Measurements from ENCODE around the gene OPRM1.

Gene OPRM1

DNA sequence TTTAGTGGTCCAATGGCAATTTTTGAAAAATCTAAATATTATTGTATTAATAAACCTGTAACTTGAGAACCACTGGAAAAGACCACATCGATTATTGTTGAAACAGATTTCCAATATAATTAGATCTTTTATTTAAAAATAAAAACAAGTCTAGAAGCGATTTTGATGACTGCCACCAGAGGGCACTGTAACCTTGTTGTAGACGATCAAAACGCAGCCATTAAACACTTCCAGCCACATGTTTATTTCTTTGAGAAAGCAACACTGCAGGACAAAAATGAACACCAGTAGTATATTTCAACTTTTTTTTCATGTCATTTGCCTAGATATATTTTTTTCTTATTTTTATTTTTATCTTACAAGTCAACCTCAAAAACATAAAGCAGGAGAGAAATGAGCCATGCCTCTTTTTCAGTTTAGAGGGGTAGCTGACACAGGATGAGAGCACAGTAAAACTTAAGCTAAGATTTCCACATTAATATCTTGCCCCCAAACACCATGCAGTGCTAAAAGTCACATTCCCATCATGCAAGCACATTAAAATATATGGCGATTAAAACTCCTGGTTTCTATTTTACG lies 115.4 kb downstream of the OPRM1 start:
- H3K23ac ChIP-seq (ENCODE audit: low read length in 2 of 2): no peak overlapping the region
- 40% methylated on average over 5 of the region's 6 CpGs for WGBS
- H2BK12ac ChIP-seq (ENCODE audit: low read length in 2 of 2): no peak overlapping the region
- no peaks in the 10 kb centered on the region for H3K9me3 ChIP-seq (ENCODE audit: control insufficient read depth, low read length)
- H3K9ac ChIP-seq (ENCODE audit: low read length): no peak overlapping the region
- DNase-seq: peak; percentile 69
- no peak overlapping the region for H3K18ac ChIP-seq (ENCODE audit: low read depth in 1 of 2, low read length in 2 of 2)
- H3K4ac ChIP-seq (ENCODE audit: low read depth in 1 of 2, low read length in 2 of 2): no peak overlapping the region
- no peak overlapping the region for H2BK15ac ChIP-seq (ENCODE audit: low read depth, poor library complexity, severe bottlenecking)
- H2AFZ ChIP-seq (ENCODE audit: low read depth, low read length): no peak overlapping the region
- no peak overlapping the region for H3K14ac ChIP-seq (ENCODE audit: low read length in 2 of 2)
- H3K27me3 ChIP-seq (ENCODE audit: control insufficient read depth in 1 of 2, insufficient read depth in 1 of 2, low read length in 2 of 2): no peaks in the 10 kb centered on the region
- H3K4me2 ChIP-seq (ENCODE audit: low read length, poor library complexity, severe bottlenecking): no peak overlapping the region
- no peaks in the 10 kb centered on the region for H3K79me1 ChIP-seq (replicated peaks; ENCODE audit: low read length, poor library complexity, severe bottlenecking)
- no peak overlapping the region for H3K27ac ChIP-seq (ENCODE audit: low read length, poor library complexity, severe bottlenecking)
- no peaks in the 10 kb centered on the region for H3K36me3 ChIP-seq (ENCODE audit: control insufficient read depth in 1 of 2, insufficient read depth in 2 of 2, low read depth in 1 of 2, low read length in 2 of 2)
- H2BK5ac ChIP-seq (ENCODE audit: low read depth, low read length, poor library complexity, severe bottlenecking): no peak overlapping the region
- no peak overlapping the region for H4K91ac ChIP-seq (ENCODE audit: low read length)
- no peak overlapping the region for H4K8ac ChIP-seq (ENCODE audit: low read length)
- peaks cover 3% of the 10 kb centered on the region for H3K4me1 ChIP-seq (ENCODE audit: control insufficient read depth, insufficient read depth, low read depth, low read length)
- H2AK5ac ChIP-seq (ENCODE audit: low read length, severe bottlenecking): no peak overlapping the region
- no peak overlapping the region for H2BK120ac ChIP-seq (ENCODE audit: low read depth, low read length)
- no peak overlapping the region for H3K4me3 ChIP-seq (ENCODE audit: insufficient read depth in 1 of 2, low read depth in 1 of 2, low read length in 2 of 2)

DNA sequence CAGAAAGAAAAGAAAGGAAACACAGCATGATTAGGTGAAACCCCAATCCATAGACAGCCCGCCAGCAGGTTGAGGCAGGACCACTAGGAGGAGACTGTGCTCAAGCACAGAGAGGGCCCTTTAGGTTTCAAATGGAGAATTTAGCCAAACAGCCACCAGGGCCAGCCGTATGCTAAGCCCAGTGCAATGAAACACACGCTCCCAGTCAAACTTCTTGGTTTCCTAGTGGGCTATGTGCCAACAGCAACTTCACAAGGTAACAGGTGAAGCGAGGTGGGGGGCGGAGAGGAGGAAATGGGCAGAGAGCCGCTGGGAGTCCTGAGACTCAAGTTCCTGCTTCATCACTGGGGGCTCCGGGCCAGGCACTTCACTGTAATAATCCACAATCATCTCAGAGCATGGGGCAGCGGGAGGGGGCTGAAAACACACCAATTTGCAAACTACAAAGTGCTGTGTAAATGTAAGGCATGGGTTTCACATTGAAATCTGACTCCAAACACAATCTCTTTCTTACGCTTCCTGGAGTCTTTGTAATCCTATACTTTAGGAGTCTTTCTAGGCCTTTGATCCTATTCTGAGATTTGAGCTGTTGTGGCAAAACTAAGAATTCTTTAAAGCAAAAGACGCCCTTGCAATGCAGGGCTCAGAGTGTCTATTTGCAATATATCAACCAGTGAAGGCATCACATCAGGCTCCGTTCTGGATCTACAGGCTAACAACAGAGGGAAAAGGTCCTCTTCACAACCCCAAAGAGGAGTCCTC lies 117.3 kb downstream of the OPRM1 start:
- Histone ChIP-seq H4K8ac (ENCODE audit: low read length) (no peak overlapping the region), H3K27me3 (ENCODE audit: control insufficient read depth in 1 of 2, insufficient read depth in 1 of 2, low read length in 2 of 2) (no peaks in the 10 kb centered on the region), H2BK12ac (ENCODE audit: low read length in 2 of 2) (no peak overlapping the region), H3K9ac (ENCODE audit: low read length) (no peak overlapping the region), H2BK5ac (ENCODE audit: low read depth, low read length, poor library complexity, severe bottlenecking) (no peak overlapping the region), H3K14ac (ENCODE audit: low read length in 2 of 2) (no peak overlapping the region), H3K79me1 (replicated peaks; ENCODE audit: low read length, poor library complexity, severe bottlenecking) (no peaks in the 10 kb centered on the region), H2BK120ac (ENCODE audit: low read depth, low read length) (no peak overlapping the region), H2BK15ac (ENCODE audit: low read depth, poor library complexity, severe bottlenecking) (no peak overlapping the region), H3K4ac (ENCODE audit: low read depth in 1 of 2, low read length in 2 of 2) (no peak overlapping the region), H3K4me1 (ENCODE audit: control insufficient read depth, insufficient read depth, low read depth, low read length) (peaks cover 3% of the 10 kb centered on the region), H3K27ac (ENCODE audit: low read length, poor library complexity, severe bottlenecking) (no peak overlapping the region), H3K36me3 (ENCODE audit: control insufficient read depth in 1 of 2, insufficient read depth in 2 of 2, low read depth in 1 of 2, low read length in 2 of 2) (no peaks in the 10 kb centered on the region), H4K91ac (ENCODE audit: low read length) (no peak overlapping the region), H3K18ac (ENCODE audit: low read depth in 1 of 2, low read length in 2 of 2) (no peak overlapping the region), H3K4me2 (ENCODE audit: low read length, poor library complexity, severe bottlenecking) (no peak overlapping the region), H3K4me3 (ENCODE audit: insufficient read depth in 1 of 2, low read depth in 1 of 2, low read length in 2 of 2) (no peak overlapping the region), H2AK5ac (ENCODE audit: low read length, severe bottlenecking) (no peak overlapping the region), H3K23ac (ENCODE audit: low read length in 2 of 2) (no peak overlapping the region), H2AFZ (ENCODE audit: low read depth, low read length) (no peak overlapping the region), H3K9me3 (ENCODE audit: control insufficient read depth, low read length) (no peaks in the 10 kb centered on the region)
- peak; percentile 30 for DNase-seq
- WGBS: 93% methylated on average over 10 of the region's 11 CpGs

DNA sequence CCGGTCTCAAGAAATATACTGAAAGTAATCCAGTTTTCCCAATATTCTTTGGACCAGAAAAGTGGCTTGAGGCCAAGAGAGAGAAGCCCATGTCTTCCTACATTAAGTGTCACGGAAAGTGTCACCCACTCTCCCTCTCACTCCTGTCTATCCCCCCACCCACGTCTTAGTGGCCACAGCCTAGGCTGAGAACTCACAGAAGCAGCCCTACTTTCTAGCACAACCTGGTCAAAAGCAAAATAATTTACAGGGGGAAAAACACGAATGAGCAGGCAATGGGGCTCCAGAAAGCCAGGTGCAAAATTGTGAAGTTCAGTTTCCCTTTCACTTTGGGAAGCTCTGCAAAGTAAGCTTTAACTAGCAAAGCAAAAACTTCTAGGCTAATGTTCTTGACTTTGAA lies 118.0 kb downstream of the OPRM1 start:
- no peak overlapping the region for H3K23ac ChIP-seq (ENCODE audit: low read length in 2 of 2)
- H3K4ac ChIP-seq (ENCODE audit: low read depth in 1 of 2, low read length in 2 of 2): no peak overlapping the region
- H2BK120ac ChIP-seq (ENCODE audit: low read depth, low read length): no peak overlapping the region
- H2BK15ac ChIP-seq (ENCODE audit: low read depth, poor library complexity, severe bottlenecking): no peak overlapping the region
- H3K4me3 ChIP-seq (ENCODE audit: insufficient read depth in 1 of 2, low read depth in 1 of 2, low read length in 2 of 2): no peak overlapping the region
- no peak overlapping the region for H3K14ac ChIP-seq (ENCODE audit: low read length in 2 of 2)
- 85% methylated on average over 4 of the region's 4 CpGs for WGBS
- no peak overlapping the region for H2AFZ ChIP-seq (ENCODE audit: low read depth, low read length)
- no peak overlapping the region for H4K8ac ChIP-seq (ENCODE audit: low read length)
- no peak overlapping the region for H3K4me2 ChIP-seq (ENCODE audit: low read length, poor library complexity, severe bottlenecking)
- H4K91ac ChIP-seq (ENCODE audit: low read length): no peak overlapping the region
- no peaks in the 10 kb centered on the region for H3K27me3 ChIP-seq (ENCODE audit: control insufficient read depth in 1 of 2, insufficient read depth in 1 of 2, low read length in 2 of 2)
- H3K79me1 ChIP-seq (replicated peaks; ENCODE audit: low read length, poor library complexity, severe bottlenecking): no peaks in the 10 kb centered on the region
- no peak overlapping the region for H3K18ac ChIP-seq (ENCODE audit: low read depth in 1 of 2, low read length in 2 of 2)
- no peak overlapping the region for H2BK12ac ChIP-seq (ENCODE audit: low read length in 2 of 2)
- H3K9me3 ChIP-seq (ENCODE audit: control insufficient read depth, low read length): no peaks in the 10 kb centered on the region
- H3K4me1 ChIP-seq (ENCODE audit: control insufficient read depth, insufficient read depth, low read depth, low read length): peaks cover 3% of the 10 kb centered on the region
- no peak overlapping the region for H2BK5ac ChIP-seq (ENCODE audit: low read depth, low read length, poor library complexity, severe bottlenecking)
- no peak overlapping the region for H2AK5ac ChIP-seq (ENCODE audit: low read length, severe bottlenecking)
- no peaks in the 10 kb centered on the region for H3K36me3 ChIP-seq (ENCODE audit: control insufficient read depth in 1 of 2, insufficient read depth in 2 of 2, low read depth in 1 of 2, low read length in 2 of 2)
- H3K9ac ChIP-seq (ENCODE audit: low read length): no peak overlapping the region
- no peak for DNase-seq
- H3K27ac ChIP-seq (ENCODE audit: low read length, poor library complexity, severe bottlenecking): no peak overlapping the region

DNA sequence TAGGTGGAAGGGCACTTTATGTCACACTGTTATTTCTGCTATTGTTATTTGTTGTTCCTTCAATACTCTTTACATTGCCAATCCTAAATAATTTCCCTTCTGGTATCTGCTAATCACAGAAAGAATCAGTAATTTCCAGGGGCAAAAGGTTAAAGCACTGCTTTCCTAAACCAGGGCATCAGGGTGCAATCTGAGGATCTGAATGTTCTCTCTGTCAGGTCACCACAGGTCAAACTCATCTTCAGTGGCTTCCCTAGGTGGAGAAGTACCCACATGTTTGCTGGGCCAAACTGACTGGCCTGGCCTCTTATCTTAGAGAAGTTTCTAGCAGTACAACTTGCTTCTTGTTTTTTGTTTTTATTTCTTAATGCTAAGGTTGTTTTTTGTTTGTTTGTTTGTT lies 118.7 kb downstream of the OPRM1 start:
- H3K23ac ChIP-seq (ENCODE audit: low read length in 2 of 2): no peak overlapping the region
- no peak overlapping the region for H3K4ac ChIP-seq (ENCODE audit: low read depth in 1 of 2, low read length in 2 of 2)
- no peak overlapping the region for H3K4me3 ChIP-seq (ENCODE audit: insufficient read depth in 1 of 2, low read depth in 1 of 2, low read length in 2 of 2)
- H3K9me3 ChIP-seq (ENCODE audit: control insufficient read depth, low read length): no peaks in the 10 kb centered on the region
- H2BK120ac ChIP-seq (ENCODE audit: low read depth, low read length): no peak overlapping the region
- no peaks in the 10 kb centered on the region for H3K79me1 ChIP-seq (replicated peaks; ENCODE audit: low read length, poor library complexity, severe bottlenecking)
- H4K91ac ChIP-seq (ENCODE audit: low read length): no peak overlapping the region
- no peak overlapping the region for H2BK5ac ChIP-seq (ENCODE audit: low read depth, low read length, poor library complexity, severe bottlenecking)
- H3K27me3 ChIP-seq (ENCODE audit: control insufficient read depth in 1 of 2, insufficient read depth in 1 of 2, low read length in 2 of 2): no peaks in the 10 kb centered on the region
- H2AK5ac ChIP-seq (ENCODE audit: low read length, severe bottlenecking): no peak overlapping the region
- H2BK12ac ChIP-seq (ENCODE audit: low read length in 2 of 2): no peak overlapping the region
- H3K18ac ChIP-seq (ENCODE audit: low read depth in 1 of 2, low read length in 2 of 2): no peak overlapping the region
- no peak overlapping the region for H3K9ac ChIP-seq (ENCODE audit: low read length)
- no peak overlapping the region for H3K4me2 ChIP-seq (ENCODE audit: low read length, poor library complexity, severe bottlenecking)
- H3K36me3 ChIP-seq (ENCODE audit: control insufficient read depth in 1 of 2, insufficient read depth in 2 of 2, low read depth in 1 of 2, low read length in 2 of 2): no peaks in the 10 kb centered on the region
- no peak overlapping the region for H2BK15ac ChIP-seq (ENCODE audit: low read depth, poor library complexity, severe bottlenecking)
- no peak overlapping the region for H4K8ac ChIP-seq (ENCODE audit: low read length)
- H3K14ac ChIP-seq (ENCODE audit: low read length in 2 of 2): no peak overlapping the region
- H3K27ac ChIP-seq (ENCODE audit: low read length, poor library complexity, severe bottlenecking): no peak overlapping the region
- no peak overlapping the region for H2AFZ ChIP-seq (ENCODE audit: low read depth, low read length)
- peaks cover 3% of the 10 kb centered on the region for H3K4me1 ChIP-seq (ENCODE audit: control insufficient read depth, insufficient read depth, low read depth, low read length)
- DNase-seq: no peak
